Measurements from ENCODE around the gene ZNF230.

DNA sequence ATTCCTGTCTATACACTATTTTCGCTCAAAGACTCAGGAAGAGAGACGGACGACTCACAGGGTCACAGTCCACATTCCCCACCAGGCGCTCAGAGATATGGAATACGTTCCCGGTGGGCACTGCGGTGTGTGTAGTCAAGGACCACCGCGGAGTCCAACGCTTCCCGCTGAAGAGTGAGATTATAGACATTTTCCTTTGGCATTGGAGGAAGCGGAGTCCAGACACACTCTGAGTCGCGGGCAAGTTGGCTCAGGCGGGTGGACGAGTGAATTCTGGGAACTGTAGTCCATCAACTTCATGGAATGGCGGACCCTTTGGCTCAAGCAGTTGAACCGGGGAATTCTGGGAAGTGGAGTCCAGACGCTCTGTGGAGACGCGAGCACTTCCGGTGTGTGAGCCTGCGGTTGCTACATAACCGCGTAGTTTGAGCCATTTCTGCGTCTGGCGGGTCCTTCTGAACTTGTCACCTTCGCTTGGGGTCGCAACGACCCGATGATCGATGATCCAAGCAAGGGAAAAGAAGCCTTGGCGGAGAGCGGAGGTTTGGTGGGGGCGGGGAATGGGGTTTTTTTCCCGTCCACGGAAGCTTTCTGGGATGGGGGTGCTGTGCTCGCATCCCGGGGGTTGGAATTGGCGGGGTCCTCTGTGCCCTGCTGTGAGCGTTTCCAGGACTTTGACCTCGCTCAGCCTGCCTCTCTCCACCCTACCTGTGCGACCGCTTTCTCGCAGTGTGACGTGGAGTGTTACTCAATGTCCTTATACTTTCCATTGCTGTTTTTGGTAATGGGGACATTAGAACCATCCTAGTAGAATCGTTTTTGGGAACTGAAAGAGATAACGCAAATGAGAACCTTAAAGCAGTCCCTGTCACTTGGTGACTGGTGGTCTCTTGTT, at the start of gene ZNF230:
- TF ChIP-seq, protein P1, sequence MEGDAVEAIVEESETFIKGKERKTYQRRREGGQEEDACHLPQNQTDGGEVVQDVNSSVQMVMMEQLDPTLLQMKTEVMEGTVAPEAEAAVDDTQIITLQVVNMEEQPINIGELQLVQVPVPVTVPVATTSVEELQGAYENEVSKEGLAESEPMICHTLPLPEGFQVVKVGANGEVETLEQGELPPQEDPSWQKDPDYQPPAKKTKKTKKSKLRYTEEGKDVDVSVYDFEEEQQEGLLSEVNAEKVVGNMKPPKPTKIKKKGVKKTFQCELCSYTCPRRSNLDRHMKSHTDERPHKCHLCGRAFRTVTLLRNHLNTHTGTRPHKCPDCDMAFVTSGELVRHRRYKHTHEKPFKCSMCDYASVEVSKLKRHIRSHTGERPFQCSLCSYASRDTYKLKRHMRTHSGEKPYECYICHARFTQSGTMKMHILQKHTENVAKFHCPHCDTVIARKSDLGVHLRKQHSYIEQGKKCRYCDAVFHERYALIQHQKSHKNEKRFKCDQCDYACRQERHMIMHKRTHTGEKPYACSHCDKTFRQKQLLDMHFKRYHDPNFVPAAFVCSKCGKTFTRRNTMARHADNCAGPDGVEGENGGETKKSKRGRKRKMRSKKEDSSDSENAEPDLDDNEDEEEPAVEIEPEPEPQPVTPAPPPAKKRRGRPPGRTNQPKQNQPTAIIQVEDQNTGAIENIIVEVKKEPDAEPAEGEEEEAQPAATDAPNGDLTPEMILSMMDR (conservative IDR thresholded peaks at IDR 0.05; ENCODE audit: low read length), result no peak
- TF ChIP-seq EZH2phosphoT487 (IDR thresholded peaks at IDR 0.05; ENCODE audit: borderline replicate concordance, low read depth, low read length), result no peak
